ENCODE results near the gene USP33.
"Not testable (repeated sequence)": the region's sequence is repeated elsewhere in the genome, so short reads cannot be mapped to it uniquely, and the experiment has no call there.

Gene USP33

DNA sequence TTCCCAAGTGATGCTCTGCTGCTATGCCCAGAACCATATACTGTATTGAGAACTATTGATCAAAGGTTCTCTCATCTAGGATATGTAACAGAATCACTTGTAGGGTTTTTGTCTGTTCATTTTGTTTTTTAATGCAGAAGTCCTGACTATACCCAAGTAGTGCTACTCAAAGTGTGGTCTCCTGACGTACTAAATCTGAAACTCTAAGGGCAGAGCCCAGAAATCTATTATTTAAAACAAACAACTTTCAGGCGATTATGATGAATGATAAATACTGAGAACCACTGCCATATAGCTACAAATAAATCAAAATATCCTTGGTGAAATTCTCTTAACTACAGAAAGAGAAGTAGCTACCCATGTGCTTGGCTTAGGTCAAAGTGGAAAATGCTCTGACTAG is 87.3 kb downstream of the USP33 start:
- DNase-seq (ENCODE audit: low read depth in 2 of 2), result no peak

DNA sequence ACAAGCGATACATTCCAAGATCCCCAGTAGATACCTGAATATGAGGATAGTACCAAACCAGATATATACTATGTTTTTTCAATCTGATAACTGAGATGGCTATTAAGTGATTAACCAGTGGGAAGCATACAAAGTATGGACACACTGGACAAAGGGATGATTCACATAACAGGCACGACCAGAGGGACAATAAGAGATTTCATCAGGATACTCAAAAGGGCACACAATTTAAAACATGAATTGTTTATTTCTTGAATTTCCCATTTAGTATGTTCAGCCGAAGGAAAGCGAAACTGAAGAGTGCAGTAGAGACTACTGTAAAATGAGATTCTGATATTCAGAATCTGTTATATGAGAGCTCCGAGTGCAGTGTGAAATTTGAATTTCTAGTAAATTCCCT is 87.8 kb downstream of the USP33 start:
- DNase-seq (ENCODE audit: low read depth in 2 of 2), result no peak

DNA sequence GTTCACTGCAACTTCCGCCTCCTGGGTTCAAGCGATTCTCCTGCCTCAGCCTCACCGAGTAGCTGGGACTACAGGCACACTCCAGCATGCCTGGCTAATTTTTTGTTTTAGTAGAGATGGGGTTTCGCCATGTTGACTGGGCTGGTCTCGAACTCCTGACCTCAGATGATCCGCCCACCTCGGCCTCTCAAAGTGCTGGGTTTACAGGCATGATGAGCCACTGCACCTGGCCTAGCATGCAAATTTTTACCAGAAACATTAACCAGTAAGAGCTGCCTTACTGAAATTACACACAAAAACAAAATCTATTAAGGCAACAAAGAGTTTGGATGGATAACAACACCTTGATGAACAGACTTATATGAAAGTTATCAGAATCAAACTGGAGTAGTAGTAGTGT is 89.3 kb downstream of the USP33 start:
- DNase-seq (ENCODE audit: low read depth in 2 of 2), result no peak

GRCh38 chr1:77668924-77669449 is 90.7 kb downstream of the USP33 start:
- DNase-seq (ENCODE audit: low read depth in 2 of 2), result no peak

- no peak for DNase-seq (ENCODE audit: low read depth in 2 of 2)
These were observed 94.6 kb downstream of the USP33 start for GRCh38 chr1:77664939-77665516.

DNA sequence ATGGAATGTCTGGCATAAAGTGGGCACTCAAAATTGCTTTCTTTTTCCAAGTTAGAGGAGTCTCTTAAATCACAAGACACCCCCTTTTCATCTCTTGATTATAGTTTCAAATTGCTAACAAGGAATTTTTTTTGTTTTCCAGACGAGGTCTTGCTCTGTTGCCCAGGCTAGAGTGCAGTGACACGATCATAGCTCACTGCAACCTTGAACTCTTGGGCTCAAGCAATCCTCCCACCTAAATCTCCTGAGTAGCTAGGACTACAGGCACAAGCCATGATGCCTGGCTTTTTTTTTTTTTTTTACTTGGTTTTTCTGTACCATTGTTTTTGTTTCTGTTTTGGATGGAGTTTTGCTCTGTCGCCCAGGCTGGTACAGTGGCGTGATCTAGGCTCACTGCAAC is 98.0 kb downstream of the USP33 start:
- no peak for DNase-seq (ENCODE audit: low read depth in 2 of 2)

DNA sequence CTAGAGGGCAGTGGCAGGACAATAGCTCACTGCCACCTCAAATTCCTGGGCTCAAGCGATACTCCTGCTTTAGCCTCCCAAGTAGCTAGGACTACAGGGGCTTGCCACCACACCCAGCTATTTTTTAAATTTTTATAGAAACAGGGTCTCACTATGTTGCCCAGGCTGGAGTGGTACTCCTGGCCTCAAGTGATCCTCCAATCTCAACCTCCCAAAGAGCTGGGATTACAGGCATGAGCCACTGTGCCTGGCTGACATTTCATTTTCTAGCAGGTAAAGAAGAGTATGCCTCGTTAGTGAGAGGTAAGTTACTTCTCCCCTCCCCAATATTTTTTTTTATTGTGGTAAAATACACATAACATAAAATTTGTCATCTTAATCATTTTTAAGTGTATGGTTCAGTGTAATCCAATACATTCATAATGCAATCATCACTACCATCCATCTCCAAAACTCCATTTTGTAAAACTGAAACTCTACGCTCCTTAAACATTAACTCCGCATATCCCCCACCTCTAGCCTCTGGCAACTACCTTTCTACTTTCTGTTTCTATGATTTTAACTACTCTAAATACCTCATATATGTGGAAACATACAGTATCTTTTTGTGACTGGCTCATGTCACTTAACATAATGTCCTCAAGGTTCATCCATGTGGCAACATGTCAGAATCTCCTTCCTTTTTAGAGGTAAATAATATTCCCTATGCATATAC is 99.6 kb downstream of the USP33 start:
- DNase-seq (ENCODE audit: low read depth in 2 of 2), result no peak

DNA sequence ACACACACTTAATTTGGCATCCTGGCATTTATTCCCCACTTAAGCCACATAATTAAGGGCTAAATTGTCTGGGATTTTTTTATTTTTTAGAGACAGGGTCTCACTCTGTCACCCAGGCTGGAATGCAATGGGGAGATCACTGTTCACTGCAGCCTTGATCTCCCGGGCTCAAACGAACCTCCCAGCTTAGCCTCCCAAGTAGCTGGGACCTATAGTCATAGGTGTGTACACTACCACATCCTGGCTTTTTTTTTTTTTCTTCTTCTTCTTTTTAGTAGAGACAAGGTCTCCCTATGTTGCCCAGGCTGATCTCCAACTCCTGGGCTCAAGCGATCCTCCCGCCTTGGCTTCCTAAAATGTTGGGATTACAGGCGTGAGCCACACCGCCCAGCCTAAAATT is 101.4 kb downstream of the USP33 start:
- DNase-seq (ENCODE audit: low read depth in 2 of 2), result no peak

GRCh38 chr1:77655431-77655974 is 104.1 kb downstream of the USP33 start:
- no peak for DNase-seq (ENCODE audit: low read depth in 2 of 2)

DNA sequence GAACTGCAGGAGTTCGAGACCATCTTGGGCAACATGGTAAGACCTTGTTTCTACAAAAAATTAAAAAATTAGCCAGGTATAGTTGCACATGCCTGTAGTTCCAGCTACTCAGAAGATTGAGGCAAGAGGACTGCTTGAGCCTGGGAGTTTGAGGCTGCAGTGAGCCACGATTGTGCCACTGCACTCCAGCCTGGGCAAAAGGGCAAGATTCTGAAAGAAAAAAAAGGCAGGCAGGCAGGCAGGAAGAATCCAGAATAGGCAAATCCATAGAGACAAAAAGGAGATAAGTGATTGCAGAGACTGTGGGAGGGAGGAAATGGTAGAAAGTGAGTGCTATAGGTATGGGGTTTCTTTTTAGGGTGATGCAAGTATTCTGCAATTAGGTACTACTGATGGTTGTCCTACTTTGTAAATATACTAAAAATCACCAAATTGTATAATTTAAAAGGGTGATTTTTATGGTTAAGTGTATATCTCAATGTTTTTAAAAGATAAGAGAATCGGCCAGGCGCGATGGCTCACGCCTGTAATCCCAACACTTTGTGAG is 106.6 kb downstream of the USP33 start:
- no peak for DNase-seq (ENCODE audit: low read depth in 2 of 2)

- DNase-seq (ENCODE audit: low read depth in 2 of 2), result no peak
These were observed 107.4 kb downstream of the USP33 start for GRCh38 chr1:77652268-77652667.

DNA sequence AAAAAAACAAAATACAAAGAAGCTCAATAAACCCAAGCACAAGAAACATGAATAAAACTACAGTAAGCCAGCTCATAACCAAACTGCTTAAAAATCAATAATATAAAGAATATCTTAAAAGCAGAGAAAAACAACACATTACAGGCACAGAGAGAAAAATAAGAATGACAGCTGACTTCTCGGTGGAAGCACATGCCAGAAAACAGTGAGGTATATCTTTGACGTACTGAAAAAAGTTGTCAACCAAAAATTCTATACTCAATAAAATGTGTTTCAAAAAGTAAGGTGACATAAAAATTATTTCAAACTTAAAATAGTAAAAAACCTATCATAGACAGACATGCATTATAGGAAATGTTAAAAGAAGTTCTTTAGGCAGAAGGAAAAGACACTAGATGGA is 110.5 kb downstream of the USP33 start:
- no peak for DNase-seq (ENCODE audit: low read depth in 2 of 2)

DNA sequence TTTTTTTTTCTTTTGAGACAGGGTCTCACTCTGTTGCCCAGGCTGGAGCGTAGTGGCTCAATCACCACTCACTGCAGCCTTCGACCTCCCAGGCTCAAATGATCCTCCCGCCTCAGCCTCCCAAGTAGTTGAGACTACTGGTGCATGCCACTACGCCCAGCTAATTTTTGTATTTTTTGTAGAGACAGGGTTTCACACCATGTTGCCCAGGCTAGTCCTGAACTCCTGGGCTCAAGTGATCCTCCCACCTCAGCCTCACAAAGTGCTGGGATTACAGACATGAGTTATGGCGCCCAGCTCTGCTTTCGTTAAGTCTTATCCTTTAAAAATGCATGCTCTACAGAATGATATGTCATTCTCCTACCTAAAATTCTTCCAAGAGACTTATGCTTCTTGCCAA is 113.4 kb downstream of the USP33 start:
- DNase-seq (ENCODE audit: low read depth in 2 of 2), result not testable (repeated sequence)

All from activated CD4-positive, alpha-beta T cell treated with anti-CD3 and anti-CD28 coated beads for 24 hours (primary cell).